OCI-LY7 (cell line): ENCODE data around the gene ABHD15. TPM values are rescaled to one million over a fixed set of nuclear protein-coding genes. Genes with fewer than 3 reads are reported as not detected.

ENCODE experiments used
- BruUV-seq: library from RNA; stranded (reverse); fragments of 400-500 nt; replicated peaks from 2 replicates; lab custom pipeline; 2021; lab: Mats Ljungman, UMichigan
- CTCF ChIA-PET: fragments of 300-600 bp; sonication (Branson Sonifier 250); formaldehyde crosslinking; loops from one replicate; lab custom pipeline; 2022; ENCODE audit warnings: antibody characterized with exemption; ENCODE audit not compliant: unreplicated experiment; lab: Charles Lee
- POLR2A ChIA-PET: fragments of 300-600 bp; sonication (Branson Sonifier 250); formaldehyde crosslinking; loops from one replicate; lab custom pipeline; 2022; ENCODE audit warnings: antibody characterized with exemption; lab: Charles Lee
- DNase-seq: peaks from one replicate; pipeline ENCODE4 v3.0.0-alpha.2; 2015; ENCODE audit warnings: low spot score
- H2AFZ ChIP-seq: fragments of 200-600 bp; sonication (generic), shearing (Covaris generic); 2 replicates; pipeline ENCODE4 v1.6.1; 2014; ENCODE audit warnings: mild to moderate bottlenecking, antibody characterized with exemption, low read length, moderate library complexity
- H3K27ac ChIP-seq: fragments of 200-600 bp; sonication (generic); 2 replicates; pipeline ENCODE4 v1.5.1; 2014; ENCODE audit warnings: mixed run types, low read depth, mild to moderate bottlenecking, moderate library complexity, low read length, inconsistent platforms; ENCODE audit not compliant: poor library complexity, severe bottlenecking
- H3K36me3 ChIP-seq: fragments of 200-600 bp; sonication (generic); 2 replicates; pipeline ENCODE4 v1.6.1; 2014; ENCODE audit warnings: mild to moderate bottlenecking, antibody characterized with exemption, low read length, moderate library complexity, mixed read lengths; ENCODE audit not compliant: insufficient read depth
- H3K4me1 ChIP-seq: fragments of 200-600 bp; sonication (generic); 2 replicates; pipeline ENCODE4 v1.5.1; 2014; ENCODE audit warnings: mild to moderate bottlenecking, low read length; ENCODE audit not compliant: insufficient read depth, poor library complexity, severe bottlenecking
- H3K4me2 ChIP-seq: fragments of 200-600 bp; sonication (generic); 2 replicates; pipeline ENCODE4 v1.6.1; 2014; ENCODE audit warnings: mild to moderate bottlenecking, low read length
- H3K4me3 ChIP-seq: fragments of 200-600 bp; sonication (generic); 2 replicates; pipeline ENCODE4 v1.5.1; 2014; ENCODE audit warnings: mild to moderate bottlenecking, low read depth, low read length; ENCODE audit not compliant: poor library complexity, severe bottlenecking
- H3K79me2 ChIP-seq: fragments of 200-600 bp; sonication (generic); 2 replicates; pipeline ENCODE4 v1.6.1; 2016; ENCODE audit warnings: low read depth, mild to moderate bottlenecking, low read length, moderate library complexity, mixed read lengths; ENCODE audit not compliant: insufficient read depth
- H3K9me2 ChIP-seq: fragments of 200-600 bp; sonication (generic); 2 replicates; pipeline ENCODE4 v1.6.1; 2016; ENCODE audit warnings: mild to moderate bottlenecking, low read length, mixed read lengths; ENCODE audit not compliant: insufficient read depth
- H3K9me3 ChIP-seq: fragments of 200-600 bp; sonication (generic); 2 replicates; pipeline ENCODE4 v1.6.1; 2014; ENCODE audit warnings: mild to moderate bottlenecking, mixed run types, low read length, mixed read lengths
- H4K20me1 ChIP-seq: fragments of 200-600 bp; sonication (generic); 2 replicates; pipeline ENCODE4 v1.6.1; 2014; ENCODE audit warnings: mild to moderate bottlenecking, antibody characterized with exemption, low read length, moderate library complexity, mixed read lengths; ENCODE audit not compliant: insufficient read depth
- CTCF ChIP-seq: fragments of 200-600 bp; sonication (generic); conservative IDR thresholded peaks from 2 replicates; pipeline ENCODE4 v1.5.1; 2014; ENCODE audit warnings: mild to moderate bottlenecking, antibody characterized with exemption, low read length, moderate library complexity, mixed read lengths
- EZH2phosphoT487 ChIP-seq: fragments of 200-600 bp; sonication (generic); IDR thresholded peaks from 2 replicates; pipeline ENCODE4 v1.6.1; 2018; ENCODE audit warnings: low read depth, borderline replicate concordance, mild to moderate bottlenecking, mixed run types, antibody characterized with exemption, low read length, moderate library complexity, mixed read lengths
- intact Hi-C: fragments of 100-400 bp; cut with micrococcal nuclease; formaldehyde crosslinking; loops from one replicate; pipeline ENCODE4 v1.10.0; 2022; ENCODE audit not compliant: unreplicated experiment
- total RNA-seq, 2 experiments: library from RNA; depleted of rRNA in 1 of 2; stranded (reverse); fragments of >200 nt in 1 of 2; shearing (Covaris generic) in 1 of 2; gene quantifications; 2 replicates each; pipeline ENCODE4 v1.2.3, GENCODE V29; 2014 to 2022

Gene ABHD15
- total RNA-seq, 2 experiments from 2014 or later, result 8.5 to 15.3 TPM

GRCh38 chr17:29576214-29577000 is 9.6 kb upstream of the ABHD15 start:
- no peak overlapping the region for H2AFZ ChIP-seq
- TF ChIP-seq EZH2phosphoT487, result no peak
- no peak for TF ChIP-seq CTCF
- H3K4me3 ChIP-seq, result no peak overlapping the region
- H4K20me1 ChIP-seq, result no peaks in the 10 kb centered on the region
- peaks cover 72% of the 10 kb centered on the region for H3K36me3 ChIP-seq
- H3K9me2 ChIP-seq, result no peaks in the 10 kb centered on the region
- H3K79me2 ChIP-seq, result no peaks in the 10 kb centered on the region
- CTCF ChIA-PET, result no interaction called here
- POLR2A ChIA-PET, result interaction anchor here (0.6 to 1.9 kb wide), 2 partner anchors 9 to 1432 kb away, joined by 3 to 4 read pairs; no protein-coding TSS in a partner anchor
- no peaks in the 10 kb centered on the region for H3K9me3 ChIP-seq
- peaks cover 17% of the 10 kb centered on the region for H3K4me1 ChIP-seq
- H3K27ac ChIP-seq, result no peak overlapping the region
- H3K4me2 ChIP-seq, result no peak overlapping the region
- DNase-seq, result no peak
- TSS peak; percentile 50 for BruUV-seq
- intact Hi-C loops, result no loop called here

- no peak for DNase-seq
Measured at GRCh38 chr17:29575511-29576213, 8.8 kb upstream of the ABHD15 start.

More at GRCh38 chr17:29575511-29576213, 8.8 kb upstream of the ABHD15 start:
- POLR2A ChIA-PET, result interaction anchor here (0.6 to 1.9 kb wide), 2 partner anchors 10 to 1432 kb away, joined by 3 to 4 read pairs; no protein-coding TSS in a partner anchor
- H2AFZ ChIP-seq, result no peak overlapping the region
- H3K4me2 ChIP-seq, result no peak overlapping the region
- no peaks in the 10 kb centered on the region for H4K20me1 ChIP-seq
- no peak overlapping the region for H3K4me3 ChIP-seq
- CTCF ChIA-PET, result no interaction called here
- intact Hi-C loops, result no loop called here
- H3K4me1 ChIP-seq, result peaks cover 10% of the 10 kb centered on the region
- TF ChIP-seq CTCF, result no peak
- TF ChIP-seq EZH2phosphoT487, result no peak
- H3K9me2 ChIP-seq, result no peaks in the 10 kb centered on the region
- H3K79me2 ChIP-seq, result no peaks in the 10 kb centered on the region
- peaks cover 66% of the 10 kb centered on the region for H3K36me3 ChIP-seq
- no TSS peak for BruUV-seq
- no peaks in the 10 kb centered on the region for H3K9me3 ChIP-seq
- no peak overlapping the region for H3K27ac ChIP-seq
